ENCODE measurements around the gene HMGCL.
A peak's percentile ranks its signal among the peaks of the same experiment; 100 is the strongest.

Gene HMGCL

GRCh38 chr1:23779826-23780371 is 45.3 kb downstream of the HMGCL start:
- Histone ChIP-seq H3K4me2 (ENCODE audit: low read depth, low read length, poor library complexity, severe bottlenecking) (peak overlapping the region; percentile 90), H3K9ac (ENCODE audit: low read depth, low read length, poor library complexity, severe bottlenecking) (peak overlapping the region; percentile 89), H2AFZ (ENCODE audit: low read length) (no peak overlapping the region), H4K20me1 (ENCODE audit: insufficient read depth, low read length, poor library complexity, severe bottlenecking) (peaks cover 24% of the 10 kb centered on the region), H3K9me2 (replicated peaks; ENCODE audit: low read depth, low read length) (no peaks in the 10 kb centered on the region), H3K4me3 (ENCODE audit: low read length, poor library complexity, severe bottlenecking) (peak overlapping the region; percentile 100), H3F3A (ENCODE audit: low read depth) (no peaks in the 10 kb centered on the region), H3K79me2 (ENCODE audit: insufficient read depth, low read length) (peaks cover 56% of the 10 kb centered on the region), H3K27me3 (ENCODE audit: insufficient read depth, low read length, poor library complexity, severe bottlenecking) (no peaks in the 10 kb centered on the region), H3K36me3 (ENCODE audit: insufficient read depth, low read length) (peaks cover 6% of the 10 kb centered on the region; the same call in 1 of the 2 replicates), H3K9me3 (ENCODE audit: insufficient read depth, low read depth, low read length) (no peaks in the 10 kb centered on the region), H3K4me1 (ENCODE audit: insufficient read depth, low read length, poor library complexity, severe bottlenecking) (peaks cover 11% of the 10 kb centered on the region)
- TF ChIP-seq EZH2phosphoT487 (IDR thresholded peaks at IDR 0.05; ENCODE audit: borderline replicate concordance) (no peak), CTCF (conservative IDR thresholded peaks at IDR 0.05; ENCODE audit: low read length) (no peak)

GRCh38 chr1:23777979-23778814 is 47.0 kb downstream of the HMGCL start, which contains the start of gene PITHD1:
Gene PITHD1 (plus strand): TSS chr1:23778418. CDS start chr1:23778516, 98 bp downstream.
- peak within 1 kb of the TSS; percentile 90 for H3K4me2 ChIP-seq (ENCODE audit: low read depth, low read length, poor library complexity, severe bottlenecking)
- peaks cover 24% of the 10 kb centered on the region for H4K20me1 ChIP-seq (ENCODE audit: insufficient read depth, low read length, poor library complexity, severe bottlenecking)
- H3K9ac ChIP-seq (ENCODE audit: low read depth, low read length, poor library complexity, severe bottlenecking) = peak within 1 kb of the TSS; percentile 89
- no peaks in the 10 kb centered on the region for H3F3A ChIP-seq (ENCODE audit: low read depth)
- no peaks in the 10 kb centered on the region for H3K36me3 ChIP-seq (ENCODE audit: insufficient read depth, low read length)
- no peaks in the 10 kb centered on the region for H3K27me3 ChIP-seq (ENCODE audit: insufficient read depth, low read length, poor library complexity, severe bottlenecking)
- H3K9me2 ChIP-seq (replicated peaks; ENCODE audit: low read depth, low read length) = no peaks in the 10 kb centered on the region
- no peak for TF ChIP-seq EZH2phosphoT487 (IDR thresholded peaks at IDR 0.05; ENCODE audit: borderline replicate concordance)
- TF ChIP-seq CTCF (conservative IDR thresholded peaks at IDR 0.05; ENCODE audit: low read length) = no peak
- H3K79me2 ChIP-seq (ENCODE audit: insufficient read depth, low read length) = peaks cover 47% of the 10 kb centered on the region
- peaks cover 11% of the 10 kb centered on the region for H3K4me1 ChIP-seq (ENCODE audit: insufficient read depth, low read length, poor library complexity, severe bottlenecking)
- H2AFZ ChIP-seq (ENCODE audit: low read length) = peak within 1 kb of the TSS; percentile 99
- peak within 1 kb of the TSS; percentile 100 for H3K4me3 ChIP-seq (ENCODE audit: low read length, poor library complexity, severe bottlenecking)
- H3K9me3 ChIP-seq (ENCODE audit: insufficient read depth, low read depth, low read length) = no peaks in the 10 kb centered on the region

- Histone ChIP-seq H3K4me3 (ENCODE audit: low read length, poor library complexity, severe bottlenecking) (no peak overlapping the region), H3K27me3 (ENCODE audit: insufficient read depth, low read length, poor library complexity, severe bottlenecking) (no peaks in the 10 kb centered on the region), H3K4me1 (ENCODE audit: insufficient read depth, low read length, poor library complexity, severe bottlenecking) (peaks cover 11% of the 10 kb centered on the region), H3K4me2 (ENCODE audit: low read depth, low read length, poor library complexity, severe bottlenecking) (no peak overlapping the region), H3K79me2 (ENCODE audit: insufficient read depth, low read length) (peaks cover 38% of the 10 kb centered on the region), H3K9ac (ENCODE audit: low read depth, low read length, poor library complexity, severe bottlenecking) (no peak overlapping the region), H3K9me2 (replicated peaks; ENCODE audit: low read depth, low read length) (no peaks in the 10 kb centered on the region), H3F3A (ENCODE audit: low read depth) (no peaks in the 10 kb centered on the region), H3K9me3 (ENCODE audit: insufficient read depth, low read depth, low read length) (no peaks in the 10 kb centered on the region), H3K36me3 (ENCODE audit: insufficient read depth, low read length) (no peaks in the 10 kb centered on the region), H2AFZ (ENCODE audit: low read length) (no peak overlapping the region), H4K20me1 (ENCODE audit: insufficient read depth, low read length, poor library complexity, severe bottlenecking) (peaks cover 24% of the 10 kb centered on the region)
- TF ChIP-seq EZH2phosphoT487 (IDR thresholded peaks at IDR 0.05; ENCODE audit: borderline replicate concordance) (no peak), CTCF (conservative IDR thresholded peaks at IDR 0.05; ENCODE audit: low read length) (no peak)
Measured at GRCh38 chr1:23776217-23776616, 49.0 kb downstream of the HMGCL start.
